ENCODE measurements around the gene DOCK3.

The DOCK3 gene, protein sequence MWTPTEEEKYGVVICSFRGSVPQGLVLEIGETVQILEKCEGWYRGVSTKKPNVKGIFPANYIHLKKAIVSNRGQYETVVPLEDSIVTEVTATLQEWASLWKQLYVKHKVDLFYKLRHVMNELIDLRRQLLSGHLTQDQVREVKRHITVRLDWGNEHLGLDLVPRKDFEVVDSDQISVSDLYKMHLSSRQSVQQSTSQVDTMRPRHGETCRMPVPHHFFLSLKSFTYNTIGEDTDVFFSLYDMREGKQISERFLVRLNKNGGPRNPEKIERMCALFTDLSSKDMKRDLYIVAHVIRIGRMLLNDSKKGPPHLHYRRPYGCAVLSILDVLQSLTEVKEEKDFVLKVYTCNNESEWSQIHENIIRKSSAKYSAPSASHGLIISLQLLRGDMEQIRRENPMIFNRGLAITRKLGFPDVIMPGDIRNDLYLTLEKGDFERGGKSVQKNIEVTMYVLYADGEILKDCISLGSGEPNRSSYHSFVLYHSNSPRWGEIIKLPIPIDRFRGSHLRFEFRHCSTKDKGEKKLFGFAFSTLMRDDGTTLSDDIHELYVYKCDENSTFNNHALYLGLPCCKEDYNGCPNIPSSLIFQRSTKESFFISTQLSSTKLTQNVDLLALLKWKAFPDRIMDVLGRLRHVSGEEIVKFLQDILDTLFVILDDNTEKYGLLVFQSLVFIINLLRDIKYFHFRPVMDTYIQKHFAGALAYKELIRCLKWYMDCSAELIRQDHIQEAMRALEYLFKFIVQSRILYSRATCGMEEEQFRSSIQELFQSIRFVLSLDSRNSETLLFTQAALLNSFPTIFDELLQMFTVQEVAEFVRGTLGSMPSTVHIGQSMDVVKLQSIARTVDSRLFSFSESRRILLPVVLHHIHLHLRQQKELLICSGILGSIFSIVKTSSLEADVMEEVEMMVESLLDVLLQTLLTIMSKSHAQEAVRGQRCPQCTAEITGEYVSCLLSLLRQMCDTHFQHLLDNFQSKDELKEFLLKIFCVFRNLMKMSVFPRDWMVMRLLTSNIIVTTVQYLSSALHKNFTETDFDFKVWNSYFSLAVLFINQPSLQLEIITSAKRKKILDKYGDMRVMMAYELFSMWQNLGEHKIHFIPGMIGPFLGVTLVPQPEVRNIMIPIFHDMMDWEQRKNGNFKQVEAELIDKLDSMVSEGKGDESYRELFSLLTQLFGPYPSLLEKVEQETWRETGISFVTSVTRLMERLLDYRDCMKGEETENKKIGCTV (N-terminal part only)

GRCh38 chr3:50674349-50675178, at the start of gene DOCK3:
TSS of gene DOCK3 (plus strand) at chr3:50674927. CDS start at chr3:50675264, 337 bp downstream.
- peak; percentile 33 for DNase-seq (ENCODE audit: low read depth)

- DNase-seq (ENCODE audit: low read depth) = no peak
Measured at GRCh38 chr3:50625231-50626182, 49.2 kb upstream of the DOCK3 start.

GRCh38 chr3:50626401-50626800, 48.3 kb upstream of the DOCK3 start:
- no peak for DNase-seq (ENCODE audit: low read depth)

GRCh38 chr3:50627407-50628051, 47.2 kb upstream of the DOCK3 start:
- DNase-seq (ENCODE audit: low read depth) = no peak

GRCh38 chr3:50628601-50629000, 46.1 kb upstream of the DOCK3 start:
- DNase-seq (ENCODE audit: low read depth) = no peak

GRCh38 chr3:50630394-50630793, 44.3 kb upstream of the DOCK3 start:
- DNase-seq (ENCODE audit: low read depth) = no peak

DNA sequence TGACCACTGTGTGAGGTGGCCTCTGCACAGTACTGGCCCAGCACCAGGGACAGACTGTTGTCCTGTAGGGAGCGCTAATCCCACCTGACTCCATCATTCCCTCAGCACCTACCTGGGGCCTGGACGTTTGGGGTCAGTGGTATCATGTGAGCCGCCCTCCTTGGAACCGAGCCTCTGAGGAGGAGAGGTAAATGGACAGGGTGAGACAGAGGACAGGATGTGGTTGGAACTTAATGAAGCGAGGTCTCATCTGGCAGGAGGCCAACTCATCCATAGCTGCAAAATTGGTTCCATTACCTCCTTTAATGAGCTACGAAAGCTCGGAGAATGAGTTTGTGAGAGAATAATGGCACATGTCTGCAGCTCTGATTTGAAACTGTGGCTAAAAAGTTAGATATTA, 43.9 kb upstream of the DOCK3 start:
- DNase-seq (ENCODE audit: low read depth) = no peak

DNA sequence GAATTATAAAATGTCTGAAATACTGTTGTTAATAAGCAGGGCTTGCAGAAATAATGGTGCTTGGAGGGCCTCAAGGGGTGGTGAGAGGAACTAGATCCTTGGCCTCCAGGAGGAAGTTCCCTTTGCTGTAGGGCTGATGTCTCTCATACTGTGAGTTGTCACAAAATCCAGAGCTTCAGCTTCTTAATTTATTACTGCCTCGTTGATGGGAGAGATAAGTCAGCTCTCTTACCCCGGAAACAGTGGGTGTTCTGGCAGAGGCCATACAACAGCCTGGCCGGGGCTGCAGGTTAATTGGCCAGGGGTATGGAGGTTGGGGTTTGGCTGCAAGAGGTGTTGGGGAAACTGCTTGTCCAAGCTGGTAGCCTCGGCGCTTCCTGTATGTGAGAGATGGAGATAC, 42.3 kb upstream of the DOCK3 start:
- no peak for DNase-seq (ENCODE audit: low read depth)

GRCh38 chr3:50633230-50633790, 41.4 kb upstream of the DOCK3 start:
- DNase-seq (ENCODE audit: low read depth) = no peak

DNA sequence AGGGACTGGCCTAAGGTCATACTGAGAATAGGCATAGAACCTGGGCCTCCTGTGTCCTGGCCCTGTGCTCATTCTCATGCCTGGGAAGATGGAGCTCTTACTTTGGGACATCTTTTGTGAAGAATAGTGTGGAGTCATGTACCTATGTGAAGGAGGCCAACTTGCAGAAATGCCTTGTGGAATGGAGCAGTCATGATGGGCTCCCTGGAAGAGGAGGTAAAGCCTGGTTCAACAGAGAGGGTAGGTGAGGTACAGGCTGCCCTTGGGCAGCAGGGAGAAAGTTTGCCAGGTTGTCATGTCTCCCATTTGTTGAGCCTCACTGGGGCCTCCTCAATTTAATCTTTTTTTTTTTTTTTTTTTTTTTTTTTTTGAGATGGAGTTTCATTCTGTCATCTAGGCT, 39.7 kb upstream of the DOCK3 start:
- DNase-seq (ENCODE audit: low read depth) = no peak

DNA sequence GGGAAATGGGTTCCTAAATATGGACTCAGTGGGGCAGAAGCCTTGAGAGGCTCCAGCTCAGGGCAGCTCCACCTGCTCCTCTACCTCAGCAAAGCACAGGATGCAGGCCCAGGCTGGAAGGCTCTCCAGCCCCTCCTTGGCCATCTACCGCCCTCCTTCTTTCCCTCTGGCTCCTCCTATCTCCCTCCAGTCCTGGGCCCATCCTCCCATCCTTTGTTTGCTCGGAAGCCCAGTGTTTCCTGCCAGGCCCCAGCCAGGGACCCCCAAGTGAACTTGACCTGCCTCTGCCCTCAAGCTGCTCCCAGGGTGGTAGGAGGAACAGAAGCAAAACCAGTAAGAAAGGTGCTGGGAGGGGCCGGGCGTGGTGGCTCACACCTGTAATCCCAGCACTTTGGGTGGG, 37.7 kb upstream of the DOCK3 start:
- no peak for DNase-seq (ENCODE audit: low read depth)

- no peak for DNase-seq (ENCODE audit: low read depth)
Measured at GRCh38 chr3:50637945-50638344, 36.8 kb upstream of the DOCK3 start.

DNA sequence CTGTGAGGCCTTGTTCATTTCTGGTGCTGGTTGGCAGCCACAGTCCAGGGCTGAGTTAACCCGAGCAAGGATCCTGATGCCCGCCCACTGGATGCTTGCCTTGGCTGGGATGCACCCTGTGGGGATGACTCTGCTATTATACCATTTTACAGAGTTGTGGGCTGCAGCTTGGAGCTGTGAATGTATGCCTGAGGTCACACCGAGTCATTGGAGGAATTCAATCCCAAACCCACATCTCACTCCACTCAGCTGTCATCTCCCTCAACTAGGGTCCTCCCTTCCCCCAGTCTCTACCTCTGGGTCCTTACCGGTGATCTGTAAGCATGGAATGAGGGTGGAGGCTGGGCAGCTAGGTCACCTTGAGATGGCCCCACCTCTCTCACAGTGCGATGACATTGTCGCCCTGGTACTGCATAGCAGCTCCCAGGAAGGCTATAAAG, 35.7 kb upstream of the DOCK3 start:
- DNase-seq (ENCODE audit: low read depth) = no peak

- no peak for DNase-seq (ENCODE audit: low read depth)
Measured at GRCh38 chr3:50642382-50642781, 32.3 kb upstream of the DOCK3 start.

DNA sequence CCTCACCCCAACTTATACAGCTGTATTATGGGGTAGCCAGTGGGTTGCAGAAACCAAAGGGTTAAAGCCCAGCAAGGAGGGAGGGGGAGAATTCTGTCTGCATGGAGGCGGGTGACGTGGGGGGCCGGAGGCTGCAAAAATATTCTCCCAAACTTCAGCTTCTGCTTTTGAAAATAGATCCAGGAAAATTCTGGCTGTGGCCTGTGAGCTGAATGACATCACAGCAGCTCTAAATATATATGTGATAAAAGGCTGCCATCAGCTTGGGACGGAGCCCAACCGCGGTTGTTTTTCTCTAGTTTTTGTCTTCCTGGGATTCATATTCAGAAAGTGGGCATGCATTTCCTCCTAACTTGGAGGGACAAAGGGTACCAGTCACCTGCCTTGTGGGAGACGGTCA, 30.2 kb upstream of the DOCK3 start:
- DNase-seq (ENCODE audit: low read depth) = no peak

GRCh38 chr3:50645378-50645777, 29.3 kb upstream of the DOCK3 start:
- no peak for DNase-seq (ENCODE audit: low read depth)

DNA sequence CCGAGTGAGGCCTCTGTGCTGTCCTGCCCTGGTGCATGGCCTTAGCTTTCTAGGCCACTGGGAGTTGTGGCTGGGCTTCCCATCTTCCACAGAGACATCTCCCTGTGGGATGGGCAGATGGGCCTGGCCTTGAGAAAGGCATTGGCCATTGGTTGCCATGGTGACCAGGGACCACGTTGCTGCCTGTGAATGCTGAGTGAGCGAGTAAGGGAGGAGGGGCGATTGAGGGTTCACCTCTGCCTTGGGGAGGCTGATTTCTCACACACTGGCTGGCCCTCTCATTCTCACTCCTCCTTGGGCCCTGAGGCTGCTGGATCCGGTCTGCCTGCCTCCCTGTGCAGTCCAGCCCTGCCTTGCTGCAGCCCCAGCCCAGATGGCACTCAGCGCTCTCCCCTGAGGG, 26.4 kb upstream of the DOCK3 start:
- no peak for DNase-seq (ENCODE audit: low read depth)

DNA sequence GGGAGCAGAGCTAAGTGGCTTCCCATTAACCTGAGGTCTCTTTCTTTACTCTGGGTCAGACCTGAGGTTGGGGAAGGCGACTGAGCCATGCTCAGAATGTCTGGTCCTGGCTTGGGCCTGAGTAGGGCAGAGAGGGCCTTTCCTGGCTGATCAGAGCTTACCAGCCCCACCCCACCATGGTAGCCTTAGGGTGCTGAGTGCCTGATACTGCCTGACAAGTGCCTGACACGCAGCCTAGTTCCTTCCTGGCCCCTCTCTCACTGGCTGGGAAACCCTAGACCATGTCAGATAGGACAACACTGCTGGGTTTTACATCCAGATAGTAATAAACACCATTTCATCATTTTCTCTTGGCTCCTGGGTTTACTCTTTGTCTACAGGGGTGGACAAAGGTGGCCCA, 25.8 kb upstream of the DOCK3 start:
- no peak for DNase-seq (ENCODE audit: low read depth)

DNA sequence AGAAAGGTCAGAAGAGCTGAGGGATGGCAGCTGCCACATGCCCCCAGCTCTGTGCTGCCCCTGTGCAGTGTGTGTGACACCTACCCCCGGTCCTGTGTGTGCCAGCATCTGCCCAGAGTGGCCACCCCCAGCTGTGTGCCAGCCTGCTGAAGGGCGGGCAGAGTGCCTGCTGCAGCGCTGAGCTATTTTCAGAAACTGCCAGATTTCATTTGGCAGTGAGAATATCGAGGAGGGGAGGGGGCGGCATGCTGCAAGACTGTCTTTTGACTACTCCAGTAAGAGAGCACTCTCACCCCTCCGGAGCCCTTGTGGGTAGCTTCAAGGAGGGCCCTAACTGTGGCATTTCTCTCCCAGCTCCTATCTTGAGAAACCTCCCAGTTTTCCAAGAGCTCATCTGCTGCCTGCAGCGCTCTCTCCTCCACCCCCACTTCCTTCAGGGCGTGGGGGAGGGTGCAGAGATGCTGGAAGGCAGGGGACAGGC, 25.2 kb upstream of the DOCK3 start:
- DNase-seq (ENCODE audit: low read depth) = no peak

Data from stimulated activated CD8-positive, alpha-beta memory T cell treated with anti-CD3 and anti-CD28 coated beads, Interleukin-12 subunit alpha, Interleukin-12 subunit beta, amount 100 ng/mL, for 1 hour (primary cell).